B cell (primary cell): ENCODE results near the gene CBLN1. TPM values are rescaled to one million over a fixed set of nuclear protein-coding genes. Genes with fewer than 3 reads are reported as not detected.

Source experiments
- ATAC-seq: fragments of 200-7000 bp; cut with Tn5 transposase; one replicate; pipeline ENCODE4 v1.10.0; 2021; ENCODE audit warnings: low read depth, mild to moderate bottlenecking, moderate number of reproducible peaks, moderate library complexity
- CTCF ChIA-PET: fragments of 350-600 bp; sonication (Branson Sonifier 250); formaldehyde crosslinking; loops from one replicate; lab custom pipeline; 2021; ENCODE audit warnings: antibody characterized with exemption, inconsistent platforms; lab: Charles Lee
- POLR2A ChIA-PET: fragments of 350-600 bp; sonication (Branson Sonifier 250); formaldehyde crosslinking; loops from one replicate; lab custom pipeline; 2021; ENCODE audit warnings: antibody characterized with exemption; lab: Charles Lee
- DNase-seq: peaks from one replicate; pipeline ENCODE4 v3.0.0; 2013
- H2AFZ ChIP-seq: 2 replicates; pipeline ENCODE4 v1.6.1; 2012; ENCODE audit warnings: mild to moderate bottlenecking, low read depth, low read length; ENCODE audit not compliant: insufficient read depth, poor library complexity, severe bottlenecking
- H3K27ac ChIP-seq, 2 donors: 1 replicate in 1 of 2; 2 replicates in 1 of 2; pipeline ENCODE4 v1.5.1; 2012 to 2013; ENCODE audit warnings: low read length in 2 of 2, mild to moderate bottlenecking in 2 of 2, moderate library complexity in 1 of 2
- H3K27me3 ChIP-seq, 4 experiments: fragments of 200-600 bp in 1 of 4; sonication (generic) in 1 of 4; replicated peaks in 1 of 4; 1 replicate in 2 of 4; 2 replicates in 2 of 4; pipeline versions ENCODE4 v1.6.1 to v1.7.0; 2013 to 2016; ENCODE audit warnings: low read length in 3 of 4, mild to moderate bottlenecking in 2 of 4, mixed read lengths in 1 of 4, moderate library complexity in 1 of 4; ENCODE audit not compliant: insufficient read depth in 4 of 4, control insufficient read depth in 3 of 4; ENCODE audit errors: control extremely low read depth in 1 of 4
- H3K36me3 ChIP-seq, 2 experiments: replicated peaks in 1 of 2; 1 replicate in 1 of 2; 2 replicates in 1 of 2; pipeline versions ENCODE4 v1.6.1 to v1.7.1; 2013; ENCODE audit warnings: low read length in 1 of 2; ENCODE audit not compliant: insufficient read depth in 2 of 2, control insufficient read depth in 1 of 2; ENCODE audit errors: control extremely low read depth in 1 of 2, extremely low read depth in 1 of 2
- H3K4me1 ChIP-seq, 2 donors: fragments of 200-600 bp in 1 of 2; sonication (generic) in 1 of 2; 1 replicate in 1 of 2; 2 replicates in 1 of 2; pipeline versions ENCODE4 v1.5.1 to v1.6.1; 2013 to 2017; ENCODE audit warnings: low read length in 2 of 2; ENCODE audit not compliant: control insufficient read depth in 2 of 2, insufficient read depth in 2 of 2
- H3K4me2 ChIP-seq: replicated peaks from 2 replicates; pipeline ENCODE3; 2012; ENCODE audit warnings: mild to moderate bottlenecking, low read depth, low read length; ENCODE audit not compliant: poor library complexity, severe bottlenecking
- H3K4me3 ChIP-seq, 5 experiments: fragments of 200-600 bp in 1 of 5; sonication (generic) in 1 of 5; 1 replicate in 3 of 5; 2 replicates in 2 of 5; pipeline versions ENCODE4 v1.5.1 to v1.7.0; 2011 to 2016; ENCODE audit warnings: low read length in 4 of 5, mild to moderate bottlenecking in 4 of 5, low read depth in 2 of 5, control low read depth in 1 of 5, moderate library complexity in 1 of 5; ENCODE audit not compliant: insufficient read depth in 1 of 5; ENCODE audit errors: control extremely low read depth in 1 of 5, extremely low read depth in 1 of 5
- H3K79me2 ChIP-seq: fragments of 200-600 bp; sonication (generic); one replicate; pipeline ENCODE4 v1.6.0; 2016; ENCODE audit warnings: low read length; ENCODE audit not compliant: control insufficient read depth, insufficient read depth
- H3K9ac ChIP-seq: fragments of 200-600 bp; sonication (generic); 2 replicates; pipeline ENCODE4 v1.6.1; 2017; ENCODE audit warnings: mild to moderate bottlenecking, low read length, moderate library complexity
- H3K9me3 ChIP-seq, 3 donors: one replicate each; pipeline versions ENCODE4 v1.6.1 to v1.7.1; 2013; ENCODE audit warnings: low read length in 2 of 3; ENCODE audit not compliant: control insufficient read depth in 2 of 3, insufficient read depth in 1 of 3; ENCODE audit errors: control extremely low read depth in 1 of 3
- H4K20me1 ChIP-seq: 2 replicates; pipeline ENCODE4 v1.6.0; 2012; ENCODE audit warnings: mild to moderate bottlenecking, low read length; ENCODE audit not compliant: insufficient read depth, control insufficient read depth, poor library complexity, severe bottlenecking
- H3K27ac Mint-ChIP-seq: one replicate; pipeline ENCODE4 v1.8.0; 2021; ENCODE audit warnings: mixed read lengths
- H3K27me3 Mint-ChIP-seq: one replicate; pipeline ENCODE4 v1.8.0; 2021; ENCODE audit warnings: mixed read lengths
- H3K4me1 Mint-ChIP-seq: one replicate; pipeline ENCODE4 v1.8.0; 2021; ENCODE audit warnings: mixed read lengths
- H3K4me3 Mint-ChIP-seq: one replicate; pipeline ENCODE4 v1.8.0; 2021; ENCODE audit warnings: mixed read lengths
- H3K9me3 Mint-ChIP-seq: one replicate; pipeline ENCODE4 v1.8.0; 2022; ENCODE audit warnings: mixed read lengths; ENCODE audit not compliant: insufficient read depth
- EZH2 ChIP-seq: IDR thresholded peaks from 2 replicates; pipeline ENCODE4 v1.6.1; 2012; ENCODE audit warnings: borderline replicate concordance, low read depth, mild to moderate bottlenecking, moderate library complexity, low read length; ENCODE audit not compliant: insufficient read depth, poor library complexity, severe bottlenecking
- WGBS: methylation state at CpG from one replicate; pipeline ENCODE4 v1.1.5; 2013; ENCODE audit warnings: missing lambda C conversion rate; ENCODE audit not compliant: insufficient coverage; 5-methylcytosine and 5-hydroxymethylcytosine counted together
- intact Hi-C: fragments of 100-400 bp; cut with micrococcal nuclease; formaldehyde crosslinking; loops from one replicate; pipeline ENCODE4 v1.10.0; 2022
- polyA plus RNA-seq: library from polyadenylated mRNA; depleted of rRNA; stranded (reverse); fragments of >200 nt; gene quantifications from 2 replicates; pipeline ENCODE4 v1.2.3, GENCODE V29; 2012
- total RNA-seq, 2 donors: library from RNA; stranded (reverse); fragments of 120-200 nt in 1 of 2; gene quantifications; 1 replicate in 1 of 2; 2 replicates in 1 of 2; pipeline versions ENCODE4 v1.2.3 to v1.2.4, GENCODE V29; 2013 to 2022
- TF ChIP-seq, protein P1 (sequence below): fragments of 200-600 bp; IDR thresholded peaks from one replicate; pipeline ENCODE4 v1.8.0; 2022; ENCODE audit warnings: antibody characterized with exemption, mild to moderate bottlenecking

CBLN1 gene
- total and polyA plus RNA-seq, 2 donors (not counting 1 experiment from before 2014, with no cell fraction given) = not detected

DNA sequence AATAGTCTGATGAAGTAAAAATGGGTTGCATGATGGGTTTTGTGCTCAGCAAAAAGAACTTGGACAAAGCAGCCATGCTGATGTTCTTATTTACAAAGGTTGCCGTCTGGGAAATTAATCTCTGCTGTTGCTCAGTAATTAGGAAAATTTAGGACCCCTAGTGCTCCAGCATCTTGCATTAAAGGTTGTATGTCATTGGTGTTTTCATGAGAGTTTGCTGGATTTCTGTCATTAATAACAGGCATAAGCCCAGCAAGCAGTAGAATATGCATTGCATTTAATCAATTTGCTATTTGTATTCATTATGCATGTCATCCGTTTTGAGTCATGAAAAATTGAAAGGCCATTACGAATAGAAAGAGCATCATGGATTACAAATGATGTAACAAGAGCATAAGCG lies 46.7 kb upstream of the CBLN1 start:
- H3K9me3 ChIP-seq = no peaks in the 10 kb centered on the region
- no peak overlapping the region for H2AFZ ChIP-seq
- H3K4me3 ChIP-seq = no peak overlapping the region
- TF ChIP-seq, protein P1, sequence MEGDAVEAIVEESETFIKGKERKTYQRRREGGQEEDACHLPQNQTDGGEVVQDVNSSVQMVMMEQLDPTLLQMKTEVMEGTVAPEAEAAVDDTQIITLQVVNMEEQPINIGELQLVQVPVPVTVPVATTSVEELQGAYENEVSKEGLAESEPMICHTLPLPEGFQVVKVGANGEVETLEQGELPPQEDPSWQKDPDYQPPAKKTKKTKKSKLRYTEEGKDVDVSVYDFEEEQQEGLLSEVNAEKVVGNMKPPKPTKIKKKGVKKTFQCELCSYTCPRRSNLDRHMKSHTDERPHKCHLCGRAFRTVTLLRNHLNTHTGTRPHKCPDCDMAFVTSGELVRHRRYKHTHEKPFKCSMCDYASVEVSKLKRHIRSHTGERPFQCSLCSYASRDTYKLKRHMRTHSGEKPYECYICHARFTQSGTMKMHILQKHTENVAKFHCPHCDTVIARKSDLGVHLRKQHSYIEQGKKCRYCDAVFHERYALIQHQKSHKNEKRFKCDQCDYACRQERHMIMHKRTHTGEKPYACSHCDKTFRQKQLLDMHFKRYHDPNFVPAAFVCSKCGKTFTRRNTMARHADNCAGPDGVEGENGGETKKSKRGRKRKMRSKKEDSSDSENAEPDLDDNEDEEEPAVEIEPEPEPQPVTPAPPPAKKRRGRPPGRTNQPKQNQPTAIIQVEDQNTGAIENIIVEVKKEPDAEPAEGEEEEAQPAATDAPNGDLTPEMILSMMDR = no peak
- TF ChIP-seq EZH2 = no peak
- WGBS = 90% methylated on average over 2 of the region's 4 CpGs
- ATAC-seq = no peak
- no peaks in the 10 kb centered on the region for H4K20me1 ChIP-seq
- Mint-ChIP-seq H3K4me1 (no peaks in the 10 kb centered on the region), H3K4me3 (no peak overlapping the region), H3K9me3 (peaks cover 3% of the 10 kb centered on the region), H3K27me3 (peaks cover 10% of the 10 kb centered on the region), H3K27ac (no peak overlapping the region)
- H3K36me3 ChIP-seq = no peaks in the 10 kb centered on the region
- no peak overlapping the region for H3K9ac ChIP-seq
- no peak for DNase-seq
- CTCF ChIA-PET = no interaction called here
- POLR2A ChIA-PET = no interaction called here
- H3K79me2 ChIP-seq = no peaks in the 10 kb centered on the region
- H3K27ac ChIP-seq = no peak overlapping the region
- intact Hi-C loops = no loop called here
- no peaks in the 10 kb centered on the region for H3K27me3 ChIP-seq
- H3K4me1 ChIP-seq = no peaks in the 10 kb centered on the region
- no peak overlapping the region for H3K4me2 ChIP-seq

DNA sequence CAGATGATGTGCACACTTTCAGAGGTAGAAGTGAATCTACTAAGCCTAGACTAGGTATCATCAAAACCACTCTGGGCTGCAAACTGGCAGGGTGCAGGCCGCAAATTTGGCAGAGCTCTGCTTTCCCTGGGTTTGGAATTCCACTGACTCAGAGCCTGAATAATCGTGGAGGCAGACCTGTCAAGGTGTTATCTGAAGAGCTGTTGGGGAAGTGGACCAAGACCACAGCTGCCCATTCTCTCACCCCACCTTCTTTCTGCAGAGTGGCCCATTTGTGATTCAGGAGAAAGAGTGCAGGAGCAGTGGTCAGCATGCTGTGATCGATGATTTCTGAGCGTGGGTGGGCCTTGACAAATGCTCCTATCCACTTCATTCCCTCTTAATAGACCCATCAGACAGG lies 45.8 kb upstream of the CBLN1 start:
- H3K27ac Mint-ChIP-seq = no peak overlapping the region
- H3K4me3 Mint-ChIP-seq = no peak overlapping the region
- H3K4me1 Mint-ChIP-seq = no peaks in the 10 kb centered on the region
- no peaks in the 10 kb centered on the region for H3K36me3 ChIP-seq
- peaks cover 3% of the 10 kb centered on the region for H3K9me3 Mint-ChIP-seq
- no peak overlapping the region for H3K9ac ChIP-seq
- H2AFZ ChIP-seq = no peak overlapping the region
- no peak overlapping the region for H3K4me2 ChIP-seq
- H3K79me2 ChIP-seq = no peaks in the 10 kb centered on the region
- H3K4me1 ChIP-seq = no peaks in the 10 kb centered on the region
- no peaks in the 10 kb centered on the region for H3K27me3 ChIP-seq
- ATAC-seq (no peak), DNase-seq (no peak)
- POLR2A ChIA-PET = no interaction called here
- intact Hi-C loops = no loop called here
- TF ChIP-seq, protein P1 = no peak
- no peak for TF ChIP-seq EZH2
- no peak overlapping the region for H3K27ac ChIP-seq
- H3K9me3 ChIP-seq = no peaks in the 10 kb centered on the region
- WGBS = 86% methylated on average over 3 of the region's 4 CpGs
- H4K20me1 ChIP-seq = no peaks in the 10 kb centered on the region
- H3K27me3 Mint-ChIP-seq = peaks cover 10% of the 10 kb centered on the region
- no peak overlapping the region for H3K4me3 ChIP-seq
- CTCF ChIA-PET = no interaction called here
